NCI-H2227 (cell line): ENCODE measurements around the gene MGAT5B.
"Not testable (repeated sequence)": the region's sequence is repeated elsewhere in the genome, so short reads cannot be mapped to it uniquely, and the experiment has no call there.

ENCODE experiments used
- DNase-seq: peaks from one replicate; lab custom pipeline; 2025; ENCODE audit not compliant: unreplicated experiment; lab: John Stamatoyannopoulos, UW

The MGAT5B gene

DNA sequence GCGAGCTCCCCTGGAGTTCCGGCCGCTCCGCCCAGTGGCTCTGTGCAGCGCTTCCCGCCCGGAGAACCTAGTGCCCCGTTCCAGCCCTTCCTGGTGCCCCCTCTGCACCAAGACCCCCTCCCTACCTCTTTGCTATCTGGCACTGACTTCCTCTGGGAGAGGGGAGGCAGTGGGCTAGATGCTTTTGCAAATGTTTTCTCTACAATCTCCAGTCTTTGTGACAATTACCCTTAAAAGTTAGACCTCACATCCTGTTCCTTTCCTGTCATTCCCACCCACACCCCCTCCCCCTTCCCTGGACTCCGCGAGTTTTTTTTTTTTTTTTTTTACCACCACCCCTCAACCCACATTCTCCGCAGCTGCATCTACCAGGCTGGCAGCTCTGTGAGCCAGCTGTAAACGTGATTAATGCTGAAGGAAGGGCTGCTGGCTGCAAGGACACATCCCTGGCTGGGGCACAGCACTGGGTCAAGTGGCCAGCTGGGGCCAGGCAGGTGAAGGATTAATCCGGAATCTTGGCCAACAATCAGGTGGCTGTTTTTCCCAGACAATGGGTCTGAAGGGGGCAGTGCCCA is 101.5 kb downstream of the MGAT5B start:
- DNase-seq, result peak; percentile 71

- DNase-seq, result not testable (repeated sequence)
These were observed 102.0 kb downstream of the MGAT5B start for GRCh38 chr17:76970228-76970627.

GRCh38 chr17:76972046-76972641 is 103.9 kb downstream of the MGAT5B start:
- no peak for DNase-seq

- DNase-seq, result no peak
These were observed 104.8 kb downstream of the MGAT5B start for GRCh38 chr17:76973040-76973439.

- DNase-seq, result no peak
These were observed 106.5 kb downstream of the MGAT5B start for GRCh38 chr17:76974721-76975120.

DNA sequence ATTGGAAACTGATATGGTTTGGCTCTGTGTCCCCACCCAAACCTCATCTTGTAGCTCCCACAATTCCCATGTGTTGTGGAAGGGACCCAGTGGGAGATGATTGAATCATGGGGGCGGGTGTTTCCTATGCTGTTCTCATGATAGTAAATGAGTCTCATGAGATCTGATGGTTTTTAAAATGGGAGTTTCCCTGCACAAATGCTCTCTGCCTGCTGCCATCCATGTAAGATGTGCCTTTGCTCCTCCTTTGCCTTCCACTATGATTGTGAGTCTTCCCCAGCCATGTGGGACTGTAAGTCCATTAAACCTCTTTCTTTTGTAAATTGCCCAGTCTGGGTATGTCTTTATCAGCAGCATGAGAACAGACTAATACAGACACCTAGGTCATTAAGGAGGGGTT is 109.8 kb downstream of the MGAT5B start:
- DNase-seq, result not testable (repeated sequence)

- peak; percentile 17 for DNase-seq
These were observed 113.5 kb downstream of the MGAT5B start for GRCh38 chr17:76981545-76982295.

- no peak for DNase-seq
These were observed 114.3 kb downstream of the MGAT5B start for GRCh38 chr17:76982408-76983074.

- DNase-seq, result no peak
These were observed 115.0 kb downstream of the MGAT5B start for GRCh38 chr17:76983075-76983775.

- DNase-seq, result peak; percentile 56
These were observed 118.2 kb downstream of the MGAT5B start for GRCh38 chr17:76986365-76986764.

- no peak for DNase-seq
These were observed 119.4 kb downstream of the MGAT5B start for GRCh38 chr17:76987486-76988093.

DNA sequence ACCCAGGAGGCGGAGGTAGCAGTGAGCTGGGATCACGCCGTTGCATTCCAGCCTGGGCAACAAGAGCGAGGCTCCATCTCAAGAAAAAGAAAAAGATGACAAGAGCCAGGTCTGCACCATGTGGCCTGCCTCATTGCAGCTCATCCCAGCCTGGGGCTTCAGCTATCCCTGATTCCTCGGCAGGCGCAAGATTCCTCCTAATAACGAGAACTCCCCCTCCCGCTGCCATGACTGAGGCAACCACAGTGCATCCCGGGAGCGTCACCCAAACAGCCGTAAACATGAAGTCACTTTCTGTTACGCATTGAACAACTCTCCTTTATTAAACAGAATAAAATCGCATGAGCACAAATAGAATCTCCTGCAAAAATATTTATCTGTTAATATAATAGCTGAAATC is 120.6 kb downstream of the MGAT5B start:
- no peak for DNase-seq

GRCh38 chr17:76989519-76989918 is 121.3 kb downstream of the MGAT5B start:
- DNase-seq, result no peak

DNA sequence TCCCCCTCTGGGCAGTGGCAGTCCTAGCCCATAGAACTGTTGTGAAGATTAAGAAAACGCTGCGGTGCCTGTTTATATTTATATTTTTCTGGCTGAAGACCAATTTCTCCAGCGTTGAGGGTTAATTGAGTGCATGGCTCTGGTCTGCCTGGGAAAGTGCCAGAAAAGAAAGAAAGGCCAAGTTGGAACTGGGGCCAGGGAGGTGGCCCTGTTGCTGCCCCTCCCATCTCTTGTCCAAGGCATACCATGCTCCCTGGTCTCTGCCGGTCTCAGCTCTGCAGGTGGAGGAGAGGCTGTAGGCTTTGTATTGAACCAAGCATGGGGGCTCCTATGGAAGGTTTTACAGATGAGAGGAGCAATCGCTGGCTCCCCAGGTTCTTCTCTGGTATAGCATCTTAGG is 124.7 kb downstream of the MGAT5B start:
- no peak for DNase-seq

GRCh38 chr17:76993651-76994050 is 125.4 kb downstream of the MGAT5B start:
- no peak for DNase-seq

DNA sequence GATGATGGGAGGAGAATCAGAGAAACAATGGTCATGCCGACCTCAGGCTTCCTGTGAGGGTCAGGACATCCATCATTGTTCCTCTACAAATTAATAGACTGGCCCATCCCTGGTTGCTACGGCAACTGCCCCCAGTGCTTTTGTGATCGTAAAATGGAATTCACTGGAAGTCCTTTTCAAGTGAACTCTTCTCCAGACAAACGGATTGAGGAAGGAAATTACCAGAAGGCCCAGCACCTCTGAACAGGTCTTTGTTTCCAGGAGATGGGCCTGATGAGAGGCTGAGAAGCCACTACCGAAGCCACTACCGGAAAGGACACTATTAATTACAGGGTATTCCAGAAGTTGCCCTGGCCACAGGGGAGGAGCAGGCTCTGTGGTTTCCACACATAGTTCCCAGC is 126.0 kb downstream of the MGAT5B start:
- peak; percentile 19 for DNase-seq

- peak; percentile 63 for DNase-seq
These were observed 127.3 kb downstream of the MGAT5B start for GRCh38 chr17:76995387-76996105.

DNA sequence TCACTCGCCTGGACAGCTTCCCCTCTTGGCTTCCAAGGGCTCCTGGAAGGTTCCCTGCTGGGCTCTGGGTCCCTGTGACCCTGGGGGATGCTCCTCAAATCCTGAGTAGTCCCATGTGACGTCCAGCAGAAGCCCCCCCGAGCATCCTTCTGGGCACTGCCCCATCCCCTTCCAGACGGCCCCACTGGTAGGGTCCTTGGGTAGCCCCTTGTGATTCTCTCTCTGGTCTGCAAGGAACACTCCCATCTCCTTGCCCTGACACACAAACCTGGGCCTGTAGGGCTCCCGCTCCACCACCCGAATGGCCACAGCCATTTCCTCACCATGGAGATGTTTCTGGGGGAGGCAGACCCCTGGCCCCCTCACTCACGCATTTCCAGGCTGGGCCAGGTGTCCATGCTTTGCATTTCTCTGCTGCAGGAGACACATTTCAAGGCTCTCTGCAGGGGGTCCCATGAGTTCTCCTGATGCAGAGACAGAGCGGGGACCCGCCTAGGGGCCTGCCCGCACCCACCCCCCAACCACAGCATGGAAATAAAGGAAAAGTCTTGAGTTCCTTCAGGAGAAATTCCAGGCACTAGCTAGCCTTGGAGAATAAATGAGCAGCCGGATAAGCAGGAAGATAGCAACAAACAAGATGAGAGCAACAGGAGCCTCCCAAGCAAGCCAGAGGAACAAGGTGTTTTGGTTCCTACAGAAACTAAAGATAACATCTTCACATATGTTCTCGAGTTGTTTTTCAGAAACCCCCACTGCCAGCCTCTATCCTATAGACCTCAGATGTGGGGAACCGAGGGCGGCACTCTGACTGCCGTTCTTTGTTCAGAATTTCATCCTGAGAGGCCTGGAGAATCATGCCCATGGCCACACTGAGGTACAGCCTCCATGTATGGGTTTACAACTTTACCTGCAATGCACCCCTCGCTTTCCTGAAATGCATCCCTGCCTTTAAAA is 128.8 kb downstream of the MGAT5B start:
- DNase-seq, result no peak

DNA sequence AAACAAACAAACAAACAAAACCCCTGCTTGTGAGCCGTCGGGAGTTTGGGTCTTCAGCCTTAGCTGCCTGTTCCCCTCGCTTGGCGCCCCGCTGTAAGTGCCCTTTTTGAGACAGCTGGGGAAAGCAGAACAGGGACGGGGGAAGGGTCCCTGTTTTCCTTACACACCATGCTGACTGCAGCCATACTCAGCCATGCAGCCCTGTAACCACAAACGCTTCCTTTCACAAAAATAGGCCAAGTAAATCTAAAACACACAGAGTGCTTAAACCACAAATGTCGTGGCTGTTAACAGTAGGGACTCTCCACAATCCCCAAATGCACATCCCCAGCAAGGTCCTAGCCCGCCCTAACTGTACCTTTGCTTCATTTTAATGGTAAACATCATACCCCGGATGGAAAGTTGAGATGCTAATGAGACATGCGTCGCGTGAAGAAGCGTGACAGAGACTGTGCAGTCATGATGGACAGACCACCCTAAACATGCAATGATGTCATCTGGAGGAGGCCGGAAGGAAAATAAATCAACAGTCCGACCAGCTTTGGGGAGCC is 129.9 kb downstream of the MGAT5B start:
- DNase-seq, result no peak
